Dorsolateral prefrontal cortex (tissue), 118 donors: Measurements from ENCODE around the gene JAKMIP3. TPM values are rescaled to one million over a fixed set of nuclear protein-coding genes. Genes with fewer than 3 reads are reported as not detected.

Source experiments
- total RNA-seq, 120 experiments: library from RNA; stranded (reverse); gene quantifications; one replicate each; pipeline versions ENCODE4 v1.2.3 to v1.2.4, GENCODE V29; 2022

JAKMIP3 gene
- total RNA-seq, 120 experiments from 2014 or later = 18.7 to 66.0 (median 31.7) TPM

Other genes starting within 250 kb of the JAKMIP3 start
- gene PPP2R2D, start 164.9 kb upstream of the JAKMIP3 start, total RNA-seq = 10 to 100 TPM; 37.7 to 70.2 (median 51.6) TPM
- gene BNIP3, start 84.0 kb upstream of the JAKMIP3 start, total RNA-seq = 100 to 1,000 TPM in 103 of 120 experiments, 10 to 100 TPM in 17; 73.1 to 211 (median 119) TPM
- 10 to 100 TPM; 39.1 to 85.2 (median 53.3) TPM for gene DPYSL4, start 121.0 kb downstream of the JAKMIP3 start, total RNA-seq
- 10 to 100 TPM; 30.1 to 78.4 (median 57.0) TPM for gene STK32C, start 242.0 kb downstream of the JAKMIP3 start, total RNA-seq